Measurements from ENCODE around the gene SLC22A16.

- no peak for TF ChIP-seq CTCF (conservative IDR thresholded peaks at IDR 0.05 in 1 of 2, IDR thresholded peaks at IDR 0.05 in 1 of 2; ENCODE audit: low read depth in 1 of 2, low read length in 2 of 2)
- no peak for TF ChIP-seq EZH2 (IDR thresholded peaks at IDR 0.05; ENCODE audit: low read length, missing control alignments)
Observed at GRCh38 chr6:110512991-110513390, 36.6 kb upstream of the SLC22A16 start.

Data from fibroblast of lung (primary cell).